ENCODE results near the gene SELENON.
"Not testable (repeated sequence)": the region's sequence is repeated elsewhere in the genome, so short reads cannot be mapped to it uniquely, and the experiment has no call there.

Gene SELENON

GRCh38 chr1:25828491-25828890 lies 28.5 kb downstream of the SELENON start:
- DNase-seq (ENCODE audit: low read depth) = no peak

GRCh38 chr1:25829046-25829445 lies 29.1 kb downstream of the SELENON start:
- no peak for DNase-seq (ENCODE audit: low read depth)

GRCh38 chr1:25831569-25832196 lies 31.7 kb downstream of the SELENON start:
- DNase-seq (ENCODE audit: low read depth) = no peak

- no peak for DNase-seq (ENCODE audit: low read depth)
These were observed 32.5 kb downstream of the SELENON start for GRCh38 chr1:25832336-25833037.

- DNase-seq (ENCODE audit: low read depth) = no peak
These were observed 33.2 kb downstream of the SELENON start for GRCh38 chr1:25833158-25833557.

- no peak for DNase-seq (ENCODE audit: low read depth)
These were observed 34.9 kb downstream of the SELENON start for GRCh38 chr1:25834894-25835293.

- DNase-seq (ENCODE audit: low read depth) = no peak
These were observed 36.7 kb downstream of the SELENON start for GRCh38 chr1:25836695-25837094.

GRCh38 chr1:25837262-25837875 lies 37.4 kb downstream of the SELENON start:
- DNase-seq (ENCODE audit: low read depth) = no peak

- not testable (repeated sequence) for DNase-seq (ENCODE audit: low read depth)
These were observed 39.8 kb downstream of the SELENON start for GRCh38 chr1:25839808-25840207.

- no peak for DNase-seq (ENCODE audit: low read depth)
These were observed 43.5 kb downstream of the SELENON start for GRCh38 chr1:25843483-25843882.

- DNase-seq (ENCODE audit: low read depth) = no peak
These were observed 44.7 kb downstream of the SELENON start for GRCh38 chr1:25844536-25845337.

GRCh38 chr1:25845664-25846063 lies 45.7 kb downstream of the SELENON start:
- no peak for DNase-seq (ENCODE audit: low read depth)

- no peak for DNase-seq (ENCODE audit: low read depth)
These were observed 47.9 kb downstream of the SELENON start for GRCh38 chr1:25847929-25848328.

GRCh38 chr1:25848531-25848930 lies 48.5 kb downstream of the SELENON start:
- DNase-seq (ENCODE audit: low read depth) = no peak

- no peak for DNase-seq (ENCODE audit: low read depth)
These were observed 54.6 kb downstream of the SELENON start for GRCh38 chr1:25854554-25854953.

GRCh38 chr1:25856856-25857255 lies 56.9 kb downstream of the SELENON start:
- DNase-seq (ENCODE audit: low read depth) = no peak

- no peak for DNase-seq (ENCODE audit: low read depth)
These were observed 58.5 kb downstream of the SELENON start for GRCh38 chr1:25858494-25858893.

GRCh38 chr1:25858906-25859789 lies 59.2 kb downstream of the SELENON start, which contains the start of gene AUNIP:
Gene AUNIP, minus strand, starts transcription at chr1:25859457. Its CDS starts 100 bp downstream, at chr1:25859357.
- DNase-seq (ENCODE audit: low read depth) = peak; percentile 83

- no peak for DNase-seq (ENCODE audit: low read depth)
These were observed 61.6 kb downstream of the SELENON start for GRCh38 chr1:25861316-25862286.

GRCh38 chr1:25862785-25863485 lies 62.9 kb downstream of the SELENON start:
- DNase-seq (ENCODE audit: low read depth) = no peak

All from stimulated activated CD8-positive, alpha-beta memory T cell treated with anti-CD3 and anti-CD28 coated beads, Interleukin-12 subunit alpha, Interleukin-12 subunit beta, amount 100 ng/mL, for 4 hours (primary cell).